Panc1 (cell line): ENCODE data around the gene IGF1.

Experiments used
- CTCF ChIP-seq: fragments of 450-650 bp; IDR thresholded peaks from 2 replicates; pipeline ENCODE4 v1.5.1; 2017; ENCODE audit warnings: mild to moderate bottlenecking
- POLR2AphosphoS5 ChIP-seq: IDR thresholded peaks from 2 replicates; pipeline ENCODE4 v1.6.1; 2012; ENCODE audit warnings: mild to moderate bottlenecking, low read depth, low read length, moderate library complexity

GRCh38 chr12:102413396-102413795 is 67.0 kb downstream of the IGF1 start:
- TF ChIP-seq CTCF (no peak), POLR2AphosphoS5 (no peak)
